WTC11 (cell line): ENCODE results near the gene CTNNA3. TPM values are rescaled to one million over a fixed set of nuclear protein-coding genes. Genes with fewer than 3 reads are reported as not detected.

Experiments
- ATAC-seq: fragments of 200-7000 bp; cut with Tn5 transposase; 2 replicates; pipeline ENCODE4 v1.10.0; 2021; ENCODE audit warnings: mild to moderate bottlenecking, moderate library complexity
- CTCF ChIA-PET: fragments of 300-600 bp; sonication (Branson Sonifier 250); formaldehyde crosslinking; loops from one replicate; lab custom pipeline; 2021; ENCODE audit warnings: antibody characterized with exemption; lab: Charles Lee
- POLR2A ChIA-PET: fragments of 350-600 bp; sonication (Branson Sonifier 250); formaldehyde crosslinking; loops from one replicate; lab custom pipeline; 2021; ENCODE audit warnings: antibody characterized with exemption; lab: Charles Lee
- DNase-seq: peaks from one replicate; pipeline ENCODE4 v3.0.0; 2021; ENCODE audit warnings: low spot score
- H3K27ac Mint-ChIP-seq: 2 replicates; pipeline ENCODE4 v1.8.0; 2021; ENCODE audit warnings: mixed read lengths
- H3K27me3 Mint-ChIP-seq: 2 replicates; pipeline ENCODE4 v1.8.0; 2021; ENCODE audit warnings: low read depth, mild to moderate bottlenecking, moderate library complexity, mixed read lengths
- H3K36me3 Mint-ChIP-seq: 2 replicates; pipeline ENCODE4 v1.8.0; 2021; ENCODE audit warnings: mixed read lengths
- H3K4me1 Mint-ChIP-seq: 2 replicates; pipeline ENCODE4 v1.8.0; 2022; ENCODE audit warnings: mixed read lengths
- H3K4me3 Mint-ChIP-seq: 2 replicates; pipeline ENCODE4 v1.8.0; 2021; ENCODE audit warnings: mild to moderate bottlenecking, moderate library complexity, mixed read lengths
- H3K9me3 Mint-ChIP-seq: 2 replicates; pipeline ENCODE4 v1.8.0; 2021; ENCODE audit warnings: mixed read lengths
- ATF6 ChIP-seq: sonication (generic); formaldehyde crosslinking; IDR thresholded peaks from 2 replicates; pipeline ENCODE4 v1.8.1; 2023; ENCODE audit warnings: mild to moderate bottlenecking, missing genetic modification reagents
- CREB1 ChIP-seq: sonication (generic); formaldehyde crosslinking; IDR thresholded peaks from 2 replicates; pipeline ENCODE4 v1.8.0; 2023; ENCODE audit warnings: mild to moderate bottlenecking, missing genetic modification reagents
- ETV6 ChIP-seq: sonication (generic); formaldehyde crosslinking; IDR thresholded peaks from 2 replicates; pipeline ENCODE4 v1.8.1; 2022; ENCODE audit warnings: mild to moderate bottlenecking, missing genetic modification reagents
- GABPB1 ChIP-seq: sonication (generic); formaldehyde crosslinking; IDR thresholded peaks from 2 replicates; pipeline ENCODE4 v1.8.1; 2023; ENCODE audit warnings: mild to moderate bottlenecking, missing genetic modification reagents
- GTF2I ChIP-seq: fragments of 250-450 bp; sonication (Bioruptor Pico); conservative IDR thresholded peaks from 2 replicates; pipeline ENCODE4 v1.4.0; 2021; ENCODE audit warnings: mild to moderate bottlenecking
- IRF2 ChIP-seq: sonication (generic); formaldehyde crosslinking; IDR thresholded peaks from 2 replicates; pipeline ENCODE4 v1.8.0; 2022; ENCODE audit warnings: low read depth, missing genetic modification reagents, borderline replicate concordance
- MXD4 ChIP-seq: fragments of 250-450 bp; sonication (Bioruptor Pico); IDR thresholded peaks from 2 replicates; pipeline ENCODE4 v1.8.0; 2021; ENCODE audit warnings: mild to moderate bottlenecking, moderate library complexity, borderline replicate concordance
- NFYB ChIP-seq: sonication (generic); formaldehyde crosslinking; conservative IDR thresholded peaks from 2 replicates; pipeline ENCODE4 v1.8.0; 2022; ENCODE audit warnings: low read depth, missing genetic modification reagents
- OVOL2 ChIP-seq: fragments of 250-450 bp; sonication (Bioruptor Pico); IDR thresholded peaks from 2 replicates; pipeline ENCODE4 v1.9.0; 2021; ENCODE audit warnings: mild to moderate bottlenecking, borderline replicate concordance
- RELA ChIP-seq: sonication (generic); formaldehyde crosslinking; IDR thresholded peaks from 2 replicates; pipeline ENCODE4 v1.8.1; 2022; ENCODE audit warnings: missing genetic modification reagents, mild to moderate bottlenecking, borderline replicate concordance
- RORB ChIP-seq: fragments of 250-450 bp; sonication (Bioruptor Pico); IDR thresholded peaks from 2 replicates; pipeline ENCODE4 v1.9.0; 2021; ENCODE audit warnings: mild to moderate bottlenecking
- STAT6 ChIP-seq: sonication (generic); formaldehyde crosslinking; conservative IDR thresholded peaks from 2 replicates; pipeline ENCODE4 v1.8.1; 2023; ENCODE audit warnings: mild to moderate bottlenecking, low read depth, missing genetic modification reagents, moderate library complexity
- ZNF121 ChIP-seq: sonication (generic); formaldehyde crosslinking; IDR thresholded peaks from 2 replicates; pipeline ENCODE4 v1.8.0; 2023; ENCODE audit warnings: missing genetic modification reagents
- ZNF263 ChIP-seq: sonication (generic); formaldehyde crosslinking; IDR thresholded peaks from 2 replicates; pipeline ENCODE4 v1.8.1; 2022; ENCODE audit warnings: low read depth, mild to moderate bottlenecking, moderate library complexity, missing genetic modification reagents
- total RNA-seq: library from RNA; stranded (reverse); gene quantifications from 3 replicates; pipeline ENCODE4 v1.2.3, GENCODE V29; 2021
- TF ChIP-seq, protein P1 (sequence below): sonication (generic); formaldehyde crosslinking; IDR thresholded peaks from 2 replicates; pipeline ENCODE4 v1.8.0; 2023; ENCODE audit warnings: missing genetic modification reagents, mild to moderate bottlenecking, borderline replicate concordance
- TF ChIP-seq, protein P2 (sequence below): fragments of 250-450 bp; sonication (Bioruptor Pico); IDR thresholded peaks from 2 replicates; pipeline ENCODE4 v1.9.0; 2021; ENCODE audit warnings: mild to moderate bottlenecking
- TF ChIP-seq, protein P3 (sequence below): sonication (generic); formaldehyde crosslinking; IDR thresholded peaks from 2 replicates; pipeline ENCODE4 v1.8.0; 2022; ENCODE audit warnings: mild to moderate bottlenecking, missing genetic modification reagents

Gene CTNNA3
- total RNA-seq, 1 experiment from 2014 or later: 6.1 TPM

- TF ChIP-seq, protein P1, sequence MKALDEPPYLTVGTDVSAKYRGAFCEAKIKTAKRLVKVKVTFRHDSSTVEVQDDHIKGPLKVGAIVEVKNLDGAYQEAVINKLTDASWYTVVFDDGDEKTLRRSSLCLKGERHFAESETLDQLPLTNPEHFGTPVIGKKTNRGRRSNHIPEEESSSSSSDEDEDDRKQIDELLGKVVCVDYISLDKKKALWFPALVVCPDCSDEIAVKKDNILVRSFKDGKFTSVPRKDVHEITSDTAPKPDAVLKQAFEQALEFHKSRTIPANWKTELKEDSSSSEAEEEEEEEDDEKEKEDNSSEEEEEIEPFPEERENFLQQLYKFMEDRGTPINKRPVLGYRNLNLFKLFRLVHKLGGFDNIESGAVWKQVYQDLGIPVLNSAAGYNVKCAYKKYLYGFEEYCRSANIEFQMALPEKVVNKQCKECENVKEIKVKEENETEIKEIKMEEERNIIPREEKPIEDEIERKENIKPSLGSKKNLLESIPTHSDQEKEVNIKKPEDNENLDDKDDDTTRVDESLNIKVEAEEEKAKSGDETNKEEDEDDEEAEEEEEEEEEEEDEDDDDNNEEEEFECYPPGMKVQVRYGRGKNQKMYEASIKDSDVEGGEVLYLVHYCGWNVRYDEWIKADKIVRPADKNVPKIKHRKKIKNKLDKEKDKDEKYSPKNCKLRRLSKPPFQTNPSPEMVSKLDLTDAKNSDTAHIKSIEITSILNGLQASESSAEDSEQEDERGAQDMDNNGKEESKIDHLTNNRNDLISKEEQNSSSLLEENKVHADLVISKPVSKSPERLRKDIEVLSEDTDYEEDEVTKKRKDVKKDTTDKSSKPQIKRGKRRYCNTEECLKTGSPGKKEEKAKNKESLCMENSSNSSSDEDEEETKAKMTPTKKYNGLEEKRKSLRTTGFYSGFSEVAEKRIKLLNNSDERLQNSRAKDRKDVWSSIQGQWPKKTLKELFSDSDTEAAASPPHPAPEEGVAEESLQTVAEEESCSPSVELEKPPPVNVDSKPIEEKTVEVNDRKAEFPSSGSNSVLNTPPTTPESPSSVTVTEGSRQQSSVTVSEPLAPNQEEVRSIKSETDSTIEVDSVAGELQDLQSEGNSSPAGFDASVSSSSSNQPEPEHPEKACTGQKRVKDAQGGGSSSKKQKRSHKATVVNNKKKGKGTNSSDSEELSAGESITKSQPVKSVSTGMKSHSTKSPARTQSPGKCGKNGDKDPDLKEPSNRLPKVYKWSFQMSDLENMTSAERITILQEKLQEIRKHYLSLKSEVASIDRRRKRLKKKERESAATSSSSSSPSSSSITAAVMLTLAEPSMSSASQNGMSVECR (CRISPR knock-in tag): no peak
These were observed 178.0 kb downstream of the CTNNA3 start (continued) for GRCh38 chr10:67518043-67518442.

GRCh38 chr10:67506757-67507091 lies 189.3 kb downstream of the CTNNA3 start:
- H3K4me1 Mint-ChIP-seq: no peaks in the 10 kb centered on the region
- TF ChIP-seq CREB1 (CRISPR knock-in tag): no peak
- no peak for TF ChIP-seq OVOL2 (CRISPR knock-in tag)
- ChIA-PET POLR2A (no interaction called here), CTCF (interaction anchor here (0.7 to 2.1 kb wide), 2 partner anchors 14 to 200 kb away, joined by 4 to 6 read pairs; no protein-coding TSS in a partner anchor)
- DNase-seq (no peak), ATAC-seq (no peak)
- peaks cover 7% of the 10 kb centered on the region; the same call in 1 of the 2 replicates for H3K9me3 Mint-ChIP-seq
- no peaks in the 10 kb centered on the region for H3K27me3 Mint-ChIP-seq
- H3K36me3 Mint-ChIP-seq: no peaks in the 10 kb centered on the region
- no peak overlapping the region for H3K27ac Mint-ChIP-seq
- no peak overlapping the region for H3K4me3 Mint-ChIP-seq

- TF ChIP-seq RORB (CRISPR knock-in tag): no peak
- TF ChIP-seq STAT6: no peak
- no peak for TF ChIP-seq ATF6 (CRISPR knock-in tag)
- TF ChIP-seq, protein P2, sequence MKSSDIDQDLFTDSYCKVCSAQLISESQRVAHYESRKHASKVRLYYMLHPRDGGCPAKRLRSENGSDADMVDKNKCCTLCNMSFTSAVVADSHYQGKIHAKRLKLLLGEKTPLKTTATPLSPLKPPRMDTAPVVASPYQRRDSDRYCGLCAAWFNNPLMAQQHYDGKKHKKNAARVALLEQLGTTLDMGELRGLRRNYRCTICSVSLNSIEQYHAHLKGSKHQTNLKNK: no peak
- no peak for TF ChIP-seq IRF2 (CRISPR knock-in tag)
- TF ChIP-seq MXD4 (CRISPR knock-in tag): no peak
- no peak for TF ChIP-seq ZNF121 (CRISPR knock-in tag)
- TF ChIP-seq NFYB (CRISPR knock-in tag): no peak
- TF ChIP-seq, protein P3, sequence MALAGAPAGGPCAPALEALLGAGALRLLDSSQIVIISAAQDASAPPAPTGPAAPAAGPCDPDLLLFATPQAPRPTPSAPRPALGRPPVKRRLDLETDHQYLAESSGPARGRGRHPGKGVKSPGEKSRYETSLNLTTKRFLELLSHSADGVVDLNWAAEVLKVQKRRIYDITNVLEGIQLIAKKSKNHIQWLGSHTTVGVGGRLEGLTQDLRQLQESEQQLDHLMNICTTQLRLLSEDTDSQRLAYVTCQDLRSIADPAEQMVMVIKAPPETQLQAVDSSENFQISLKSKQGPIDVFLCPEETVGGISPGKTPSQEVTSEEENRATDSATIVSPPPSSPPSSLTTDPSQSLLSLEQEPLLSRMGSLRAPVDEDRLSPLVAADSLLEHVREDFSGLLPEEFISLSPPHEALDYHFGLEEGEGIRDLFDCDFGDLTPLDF (CRISPR knock-in tag): no peak
- no peak for TF ChIP-seq ZNF263 (CRISPR knock-in tag)
- no peak for TF ChIP-seq RELA (CRISPR knock-in tag)
- TF ChIP-seq GTF2I (CRISPR knock-in tag): no peak
- no peak for TF ChIP-seq ETV6
- no peak for TF ChIP-seq GABPB1 (CRISPR knock-in tag)
- H3K4me1 Mint-ChIP-seq: no peaks in the 10 kb centered on the region
- DNase-seq: no peak
- H3K9me3 Mint-ChIP-seq: peaks cover 7% of the 10 kb centered on the region; the same call in 1 of the 2 replicates
- CTCF ChIA-PET: interaction anchor here (0.7 to 2.1 kb wide), 2 partner anchors 15 to 200 kb away, joined by 4 to 6 read pairs; no protein-coding TSS in a partner anchor
- no peaks in the 10 kb centered on the region; the same call in 1 of the 2 replicates for H3K27me3 Mint-ChIP-seq
- POLR2A ChIA-PET: no interaction called here
- H3K27ac Mint-ChIP-seq: no peak overlapping the region
- no peaks in the 10 kb centered on the region for H3K36me3 Mint-ChIP-seq
- ATAC-seq: no peak; the same call in 1 of the 2 replicates
- H3K4me3 Mint-ChIP-seq: no peak overlapping the region
These were observed 189.8 kb downstream of the CTNNA3 start for GRCh38 chr10:67506083-67506756.
